Prostate gland (tissue), 2 donors: ENCODE results near the gene ACOX3. TPM values are rescaled to one million over a fixed set of nuclear protein-coding genes. Genes with fewer than 3 reads are reported as not detected.

ENCODE experiments used
- DNase-seq: peaks from one replicate; pipeline ENCODE4 v3.0.0-alpha.2; 2019; ENCODE audit warnings: low spot score
- H3K27ac ChIP-seq, 2 donors: fragments of 200-600 bp; sonication (generic); 2 replicates each; pipeline ENCODE4 v1.5.1; 2017 to 2019
- H3K27me3 ChIP-seq: fragments of 200-600 bp; sonication (generic); replicated peaks from 2 replicates; pipeline ENCODE4 v1.5.1; 2019; ENCODE audit not compliant: insufficient read depth
- H3K36me3 ChIP-seq, 2 donors: fragments of 200-600 bp; sonication (generic); 1 replicate in 1 of 2; 2 replicates in 1 of 2; pipeline versions ENCODE4 v1.5.1 to v1.8.1; 2017 to 2019
- H3K4me1 ChIP-seq: fragments of 200-600 bp; sonication (generic); replicated peaks from 2 replicates; pipeline ENCODE4 v1.5.1; 2019
- H3K4me3 ChIP-seq, 2 donors: fragments of 200-600 bp; sonication (generic); 2 replicates each; pipeline ENCODE4 v1.5.1; 2017 to 2019
- H3K9me3 ChIP-seq: fragments of 200-600 bp; sonication (generic); 2 replicates; pipeline ENCODE4 v1.5.1; 2017
- POLR2A ChIP-seq: fragments of 450-650 bp; IDR thresholded peaks from one replicate; pipeline ENCODE4 v1.6.1; 2016; ENCODE audit warnings: antibody characterized with exemption, mild to moderate bottlenecking
- POLR2AphosphoS5 ChIP-seq: sonication (generic); formaldehyde crosslinking; IDR thresholded peaks from one replicate; pipeline ENCODE4 v1.6.1; 2017; ENCODE audit warnings: antibody characterized with exemption
- WGBS: methylation state at CpG from one replicate; pipeline ENCODE4 v1.1.5; 2018; 5-methylcytosine and 5-hydroxymethylcytosine counted together
- intact Hi-C: fragments of 100-400 bp; cut with DNase I; formaldehyde crosslinking; loops from one replicate; pipeline ENCODE4 v1.14.2; 2022
- total RNA-seq, 2 donors: library from RNA; depleted of rRNA; stranded (reverse); fragments of >200 nt; gene quantifications; one replicate each; pipeline ENCODE4 v1.1.0, GENCODE V29; 2016
- TF ChIP-seq, protein P1 (sequence below), 4 experiments: fragments of 200-600 bp in 2 of 4; fragments of 450-650 bp in 2 of 4; sonication (generic) in 2 of 4; IDR thresholded peaks; 1 replicate in 3 of 4; 2 replicates in 1 of 4; pipeline ENCODE4 v1.5.1; 2016 to 2019; ENCODE audit warnings: antibody characterized with exemption in 4 of 4, mild to moderate bottlenecking in 2 of 4, moderate library complexity in 2 of 4

ACOX3 gene
- total RNA-seq, 2 donors from 2014 or later = 65.7 to 75.4 TPM

DNA sequence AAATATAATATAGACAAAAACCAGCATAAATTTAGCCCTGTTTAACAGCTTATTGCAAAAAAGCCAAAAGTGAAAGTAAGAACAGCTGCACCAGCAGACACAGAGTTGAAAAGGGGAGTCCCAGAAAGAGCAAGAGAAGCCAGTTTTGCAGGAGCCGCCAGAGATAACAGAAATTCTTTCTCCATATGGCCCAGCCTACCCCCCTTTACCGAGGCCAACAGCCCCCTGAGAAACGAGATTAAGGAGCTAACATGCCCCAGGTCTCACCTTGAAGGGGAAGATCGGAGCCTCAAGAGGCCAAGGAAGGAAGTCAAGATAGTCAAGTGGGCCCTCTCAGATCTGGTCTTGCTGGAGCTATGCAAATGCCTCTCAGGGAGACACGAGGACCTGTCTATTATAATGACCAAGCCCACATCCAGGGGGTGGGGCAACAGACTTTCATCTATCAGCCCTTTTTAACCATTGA, 4.8 kb downstream of the ACOX3 start:
- peaks cover 9% of the 10 kb centered on the region for H3K4me1 ChIP-seq

DNA sequence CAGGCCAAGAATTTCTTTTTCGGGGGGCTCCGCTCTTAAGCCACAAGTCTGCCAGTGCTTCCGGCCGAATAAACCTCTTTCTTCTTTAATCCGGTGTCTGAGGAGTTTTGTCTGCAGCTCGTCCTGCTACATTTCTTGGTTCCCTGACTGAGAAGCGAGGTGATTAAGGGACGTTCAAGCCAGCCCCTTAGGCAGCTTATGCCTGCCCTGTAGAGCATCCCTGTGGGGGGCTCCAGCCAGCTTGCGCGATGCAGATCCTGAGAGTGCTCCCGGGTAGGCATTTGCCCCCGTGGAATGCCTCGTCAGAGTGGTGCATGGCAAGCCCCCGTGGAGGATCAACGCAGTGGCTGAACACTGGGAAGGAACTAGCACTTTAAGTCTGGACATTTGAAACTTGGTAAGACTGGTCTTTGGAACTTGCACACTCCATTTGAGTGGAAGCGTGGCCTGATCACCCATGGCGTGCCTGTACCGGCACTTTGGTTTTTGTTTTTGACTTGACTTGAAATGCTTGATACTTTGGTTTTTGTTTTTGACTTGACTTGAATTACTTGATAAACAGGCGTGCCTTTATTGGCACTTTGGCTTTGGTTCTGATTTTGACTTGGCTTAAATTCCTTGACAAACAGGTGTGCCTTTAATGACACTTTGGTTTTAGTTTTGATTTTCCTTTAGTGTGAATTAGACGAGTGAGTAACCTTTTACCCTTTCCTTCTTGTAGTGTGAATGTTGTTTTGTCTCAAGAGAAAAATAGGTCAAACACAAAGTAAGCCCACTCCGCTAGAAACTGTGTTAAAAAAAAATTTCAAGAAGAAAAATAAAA, 6.1 kb downstream of the ACOX3 start:
- no peaks in the 10 kb centered on the region for H3K27me3 ChIP-seq
- no peak for DNase-seq
- H3K27ac ChIP-seq = peak overlapping the region; percentile 67 to 71
- WGBS = 69% methylated on average over 21 of the region's 21 CpGs
- H3K9me3 ChIP-seq = no peaks in the 10 kb centered on the region
- TF ChIP-seq POLR2A (no peak), POLR2AphosphoS5 (peak; percentile 68)
- TF ChIP-seq, protein P1, sequence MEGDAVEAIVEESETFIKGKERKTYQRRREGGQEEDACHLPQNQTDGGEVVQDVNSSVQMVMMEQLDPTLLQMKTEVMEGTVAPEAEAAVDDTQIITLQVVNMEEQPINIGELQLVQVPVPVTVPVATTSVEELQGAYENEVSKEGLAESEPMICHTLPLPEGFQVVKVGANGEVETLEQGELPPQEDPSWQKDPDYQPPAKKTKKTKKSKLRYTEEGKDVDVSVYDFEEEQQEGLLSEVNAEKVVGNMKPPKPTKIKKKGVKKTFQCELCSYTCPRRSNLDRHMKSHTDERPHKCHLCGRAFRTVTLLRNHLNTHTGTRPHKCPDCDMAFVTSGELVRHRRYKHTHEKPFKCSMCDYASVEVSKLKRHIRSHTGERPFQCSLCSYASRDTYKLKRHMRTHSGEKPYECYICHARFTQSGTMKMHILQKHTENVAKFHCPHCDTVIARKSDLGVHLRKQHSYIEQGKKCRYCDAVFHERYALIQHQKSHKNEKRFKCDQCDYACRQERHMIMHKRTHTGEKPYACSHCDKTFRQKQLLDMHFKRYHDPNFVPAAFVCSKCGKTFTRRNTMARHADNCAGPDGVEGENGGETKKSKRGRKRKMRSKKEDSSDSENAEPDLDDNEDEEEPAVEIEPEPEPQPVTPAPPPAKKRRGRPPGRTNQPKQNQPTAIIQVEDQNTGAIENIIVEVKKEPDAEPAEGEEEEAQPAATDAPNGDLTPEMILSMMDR (IDR thresholded peaks at IDR 0.05) = no peak
- H3K4me3 ChIP-seq = peak overlapping the region in 1 of 2 donors; percentile 0
- no peaks in the 10 kb centered on the region for H3K36me3 ChIP-seq
- peaks cover 9% of the 10 kb centered on the region for H3K4me1 ChIP-seq
- intact Hi-C loops = no loop called here

More for the DNA sequence above, 4.8 kb downstream of the ACOX3 start:
- WGBS = 2% methylated on average over 5 of the region's 5 CpGs
- Histone ChIP-seq H3K9me3 (no peaks in the 10 kb centered on the region), H3K4me3 (peak overlapping the region; percentile 7 to 26), H3K27me3 (no peaks in the 10 kb centered on the region), H3K27ac (peak overlapping the region; percentile 67 to 71), H3K36me3 (no peaks in the 10 kb centered on the region)
- DNase-seq = no peak
- TF ChIP-seq POLR2A = no peak
- no peak for TF ChIP-seq POLR2AphosphoS5
- TF ChIP-seq, protein P1 (IDR thresholded peaks at IDR 0.05) = no peak
- intact Hi-C loops = no loop called here

DNA sequence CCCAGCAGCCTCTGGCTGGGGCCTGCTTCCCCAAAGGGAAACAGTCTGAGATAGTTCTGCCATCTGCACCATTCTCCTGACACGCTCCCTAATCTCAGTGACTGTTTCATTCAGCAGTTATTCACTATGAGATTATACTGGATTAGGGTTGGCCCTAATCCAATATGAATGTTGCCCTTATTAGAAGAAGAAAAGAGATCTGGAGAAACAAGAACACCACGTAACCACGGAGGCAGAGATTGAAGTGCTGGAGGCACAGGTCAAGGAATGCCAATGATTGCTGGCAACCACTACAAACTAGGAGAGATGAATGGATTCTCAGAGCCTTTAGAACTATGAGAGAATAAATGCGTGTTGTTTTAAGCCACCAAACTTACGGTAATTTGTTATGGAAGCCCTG, 7.4 kb downstream of the ACOX3 start:
- Histone ChIP-seq H3K4me1 (peaks cover 5% of the 10 kb centered on the region), H3K27me3 (no peaks in the 10 kb centered on the region), H3K27ac (no peak overlapping the region), H3K36me3 (no peaks in the 10 kb centered on the region), H3K9me3 (no peaks in the 10 kb centered on the region), H3K4me3 (no peak overlapping the region)
- WGBS = 77% methylated on average over 5 of the region's 5 CpGs
- no peak for DNase-seq
- intact Hi-C loops = no loop called here
- TF ChIP-seq, protein P1 (IDR thresholded peaks at IDR 0.05) = no peak
- TF ChIP-seq POLR2A (no peak), POLR2AphosphoS5 (no peak)

DNA sequence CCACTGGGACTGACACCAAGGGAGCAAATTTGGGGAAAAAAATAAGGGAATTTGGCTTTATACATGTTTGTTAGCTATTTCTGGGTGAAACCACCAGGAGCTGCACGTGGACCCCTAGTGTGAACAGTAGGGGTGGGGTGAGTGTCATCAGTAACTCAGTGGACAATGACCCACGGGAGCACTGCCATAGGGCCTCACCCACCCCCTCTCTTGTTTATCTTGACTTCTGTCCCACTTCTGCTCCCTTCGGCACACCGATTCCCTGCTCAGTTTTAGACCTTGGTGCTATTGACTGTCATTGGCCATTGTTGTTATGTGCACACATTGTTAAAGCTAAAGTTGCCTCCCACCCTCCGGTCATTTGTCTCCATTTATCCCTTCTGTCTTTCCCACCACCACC, 9.0 kb downstream of the ACOX3 start:
- TF ChIP-seq, protein P1 (IDR thresholded peaks at IDR 0.05) = no peak
- TF ChIP-seq POLR2AphosphoS5 (no peak), POLR2A (no peak)
- H3K9me3 ChIP-seq = no peaks in the 10 kb centered on the region
- no peak for DNase-seq
- no peak overlapping the region for H3K4me3 ChIP-seq
- no peaks in the 10 kb centered on the region for H3K27me3 ChIP-seq
- peaks cover 2% of the 10 kb centered on the region for H3K4me1 ChIP-seq
- no peak overlapping the region for H3K27ac ChIP-seq
- no peaks in the 10 kb centered on the region for H3K36me3 ChIP-seq
- intact Hi-C loops = no loop called here
- WGBS = 85% methylated on average over 5 of the region's 5 CpGs
